Liver (tissue), 9 donors: Measurements from ENCODE around the gene HIBADH. TPM values are rescaled to one million over a fixed set of nuclear protein-coding genes. Genes with fewer than 3 reads are reported as not detected.

ENCODE experiments used
- DNase-seq: peaks from one replicate; pipeline ENCODE4 v3.0.0-alpha.2; 2017; ENCODE audit warnings: low spot score
- H3K27ac ChIP-seq, 2 donors: one replicate each; pipeline ENCODE4 v1.7.0; 2013; ENCODE audit warnings: inconsistent platforms in 2 of 2, low read length in 2 of 2, control low read depth in 1 of 2, low read depth in 1 of 2, mild to moderate bottlenecking in 1 of 2
- H3K27me3 ChIP-seq, 4 donors: one replicate each; pipeline versions ENCODE4 v1.6.1 to v1.7.0; 2013; ENCODE audit warnings: low read length in 3 of 4, inconsistent platforms in 1 of 4, mild to moderate bottlenecking in 1 of 4, moderate library complexity in 1 of 4; ENCODE audit not compliant: control insufficient read depth in 4 of 4, insufficient read depth in 4 of 4
- H3K36me3 ChIP-seq, 4 donors: one replicate each; pipeline versions ENCODE4 v1.6.1 to v1.7.0; 2013; ENCODE audit warnings: low read length in 3 of 4, mild to moderate bottlenecking in 3 of 4, low read depth in 1 of 4, moderate library complexity in 1 of 4; ENCODE audit not compliant: control insufficient read depth in 4 of 4, insufficient read depth in 3 of 4
- H3K4me1 ChIP-seq, 4 donors: one replicate each; pipeline versions ENCODE4 v1.6.1 to v1.7.0; 2013; ENCODE audit warnings: low read length in 3 of 4, mild to moderate bottlenecking in 3 of 4, moderate library complexity in 1 of 4; ENCODE audit not compliant: control insufficient read depth in 4 of 4, insufficient read depth in 4 of 4
- H3K4me3 ChIP-seq, 3 donors: one replicate each; pipeline versions ENCODE4 v1.6.1 to v1.7.0; 2013; ENCODE audit warnings: low read length in 3 of 3, control low read depth in 1 of 3, low read depth in 1 of 3, mild to moderate bottlenecking in 1 of 3
- H3K9ac ChIP-seq, 2 donors: one replicate each; pipeline ENCODE4 v1.7.0; 2013; ENCODE audit warnings: low read length in 2 of 2, mild to moderate bottlenecking in 2 of 2, moderate library complexity in 2 of 2, control low read depth in 1 of 2, low read depth in 1 of 2
- H3K9me3 ChIP-seq, 4 donors: one replicate each; pipeline versions ENCODE4 v1.6.1 to v1.7.0; 2013; ENCODE audit warnings: low read length in 3 of 4; ENCODE audit not compliant: control insufficient read depth in 4 of 4
- FOXA1 ChIP-seq: IDR thresholded peaks from 2 replicates; pipeline ENCODE4 v1.6.1; 2016; ENCODE audit warnings: antibody characterized with exemption
- FOXA2 ChIP-seq: IDR thresholded peaks from 2 replicates; pipeline ENCODE4 v1.6.1; 2016; ENCODE audit warnings: antibody characterized with exemption
- GABPA ChIP-seq, 2 donors: IDR thresholded peaks in 1 of 2; conservative IDR thresholded peaks in 1 of 2; 2 replicates each; pipeline ENCODE4 v1.6.1; 2016; ENCODE audit warnings: antibody characterized with exemption in 2 of 2, mild to moderate bottlenecking in 1 of 2, moderate library complexity in 1 of 2
- JUND ChIP-seq, 2 donors: IDR thresholded peaks; 2 replicates each; pipeline ENCODE4 v1.6.1; 2016; ENCODE audit warnings: antibody characterized with exemption in 2 of 2
- NR2F2 ChIP-seq: IDR thresholded peaks from 2 replicates; pipeline ENCODE4 v1.6.1; 2016; ENCODE audit warnings: antibody characterized with exemption
- RAD21 ChIP-seq, 2 donors: IDR thresholded peaks; 2 replicates each; pipeline ENCODE4 v1.6.1; 2016; ENCODE audit warnings: antibody characterized with exemption in 2 of 2, mild to moderate bottlenecking in 2 of 2
- REST ChIP-seq: IDR thresholded peaks from 2 replicates; pipeline ENCODE4 v1.6.1; 2016; ENCODE audit warnings: antibody characterized with exemption, mild to moderate bottlenecking
- SP1 ChIP-seq: IDR thresholded peaks from 2 replicates; pipeline ENCODE4 v1.6.1; 2018; ENCODE audit warnings: antibody characterized with exemption, mild to moderate bottlenecking
- YY1 ChIP-seq: IDR thresholded peaks from 2 replicates; pipeline ENCODE4 v1.6.1; 2016; ENCODE audit warnings: antibody characterized with exemption, mild to moderate bottlenecking
- WGBS: extraction: QIAGEN DNeasy Blood & Tissue Kit; methylation state at CpG from one replicate; pipeline ENCODE4 v1.1.7; 2013; 5-methylcytosine and 5-hydroxymethylcytosine counted together
- polyA plus RNA-seq, 2 donors: library from polyadenylated mRNA; stranded (reverse) in 1 of 2; unstranded in 1 of 2; fragments of 200-250 nt in 1 of 2; fragments of >200 nt in 1 of 2; fragmentation: Nextera tagmentation in 1 of 2; extraction: Ambion mirVana in 1 of 2; gene quantifications; one replicate each; pipeline versions ENCODE4 v1.2.1 to v1.2.3, GENCODE V29; 2013 to 2015
- total RNA-seq, 2 donors: library from RNA; depleted of rRNA; stranded (reverse); fragments of >200 nt; gene quantifications; one replicate each; pipeline ENCODE4 v1.2.3, GENCODE V29; 2014
- TF ChIP-seq, protein P1 (sequence below): IDR thresholded peaks from 2 replicates; pipeline ENCODE4 v1.6.1; 2016; ENCODE audit warnings: antibody characterized with exemption
- TF ChIP-seq, protein P2 (sequence below): IDR thresholded peaks from 2 replicates; pipeline ENCODE4 v1.6.1; 2016; ENCODE audit warnings: antibody characterized with exemption
- donor health status: healthy.
- donor health status: healthy.
- donor health status: healthy.
- donor health status: healthy.
- donor health status: healthy.

The HIBADH gene
- total and polyA plus RNA-seq, 4 donors: 27.7 to 78.9 (median 58.2) TPM

GRCh38 chr7:27551803-27552400 is 110.8 kb downstream of the HIBADH start:
- Histone ChIP-seq H3K9me3 (no peaks in the 10 kb centered on the region), H3K27me3 (no peaks in the 10 kb centered on the region), H3K27ac (no peak overlapping the region), H3K4me1 (no peaks in the 10 kb centered on the region), H3K4me3 (no peak overlapping the region), H3K9ac (no peak overlapping the region), H3K36me3 (peaks cover 0 to 2% (median 0%) of the 10 kb centered on the region in 4 donors)
- 93% methylated on average over 8 of the region's 8 CpGs for WGBS
- TF ChIP-seq, protein P1, sequence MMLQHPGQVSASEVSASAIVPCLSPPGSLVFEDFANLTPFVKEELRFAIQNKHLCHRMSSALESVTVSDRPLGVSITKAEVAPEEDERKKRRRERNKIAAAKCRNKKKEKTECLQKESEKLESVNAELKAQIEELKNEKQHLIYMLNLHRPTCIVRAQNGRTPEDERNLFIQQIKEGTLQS: no peak
- TF ChIP-seq NR2F2 (no peak), REST (no peak), RAD21 (IDR thresholded peaks at IDR 0.05) (no peak), FOXA2 (no peak), JUND (IDR thresholded peaks at IDR 0.05) (no peak), FOXA1 (no peak), YY1 (no peak)
- TF ChIP-seq, protein P2, sequence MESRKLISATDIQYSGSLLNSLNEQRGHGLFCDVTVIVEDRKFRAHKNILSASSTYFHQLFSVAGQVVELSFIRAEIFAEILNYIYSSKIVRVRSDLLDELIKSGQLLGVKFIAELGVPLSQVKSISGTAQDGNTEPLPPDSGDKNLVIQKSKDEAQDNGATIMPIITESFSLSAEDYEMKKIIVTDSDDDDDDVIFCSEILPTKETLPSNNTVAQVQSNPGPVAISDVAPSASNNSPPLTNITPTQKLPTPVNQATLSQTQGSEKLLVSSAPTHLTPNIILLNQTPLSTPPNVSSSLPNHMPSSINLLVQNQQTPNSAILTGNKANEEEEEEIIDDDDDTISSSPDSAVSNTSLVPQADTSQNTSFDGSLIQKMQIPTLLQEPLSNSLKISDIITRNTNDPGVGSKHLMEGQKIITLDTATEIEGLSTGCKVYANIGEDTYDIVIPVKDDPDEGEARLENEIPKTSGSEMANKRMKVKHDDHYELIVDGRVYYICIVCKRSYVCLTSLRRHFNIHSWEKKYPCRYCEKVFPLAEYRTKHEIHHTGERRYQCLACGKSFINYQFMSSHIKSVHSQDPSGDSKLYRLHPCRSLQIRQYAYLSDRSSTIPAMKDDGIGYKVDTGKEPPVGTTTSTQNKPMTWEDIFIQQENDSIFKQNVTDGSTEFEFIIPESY: no peak
- no peak for DNase-seq

DNA sequence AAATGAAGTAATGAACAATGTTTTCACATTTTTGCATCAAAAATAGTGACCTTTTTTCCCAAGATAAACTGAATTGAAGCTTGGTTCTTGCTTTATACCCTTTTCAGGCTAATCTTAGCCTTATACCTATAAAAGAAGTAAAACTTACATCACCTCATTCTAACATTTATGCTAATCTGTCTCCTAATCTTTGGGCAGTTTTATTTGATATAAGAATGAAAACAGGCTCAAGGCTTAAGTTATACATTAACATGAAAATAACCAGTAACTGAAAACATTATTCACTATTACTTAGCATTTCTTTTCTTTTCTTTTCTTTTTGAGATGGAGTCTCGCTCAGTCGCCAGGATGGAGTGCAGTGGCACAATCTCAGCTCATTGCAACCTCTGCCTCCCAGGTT is 113.1 kb downstream of the HIBADH start:
- 97% methylated on average over 2 of the region's 2 CpGs for WGBS
- TF ChIP-seq JUND (IDR thresholded peaks at IDR 0.05): no peak
- no peak for TF ChIP-seq REST
- no peak for TF ChIP-seq FOXA1
- TF ChIP-seq YY1: no peak
- no peak for TF ChIP-seq GABPA (IDR thresholded peaks at IDR 0.05 in 1 of 2, conservative IDR thresholded peaks at IDR 0.05 in 1 of 2)
- no peak for TF ChIP-seq SP1
- no peaks in the 10 kb centered on the region for H3K4me1 ChIP-seq
- H3K9ac ChIP-seq: no peak overlapping the region
- peaks cover 0 to 2% (median 0%) of the 10 kb centered on the region in 4 donors for H3K36me3 ChIP-seq
- no peak for DNase-seq
- H3K4me3 ChIP-seq: no peak overlapping the region
- H3K27ac ChIP-seq: no peak overlapping the region
- no peaks in the 10 kb centered on the region for H3K9me3 ChIP-seq
- no peaks in the 10 kb centered on the region for H3K27me3 ChIP-seq
